ENCODE measurements around the gene BCL2.
"Not testable (repeated sequence)": the region's sequence is repeated elsewhere in the genome, so short reads cannot be mapped to it uniquely, and the experiment has no call there.

The BCL2 gene

DNA sequence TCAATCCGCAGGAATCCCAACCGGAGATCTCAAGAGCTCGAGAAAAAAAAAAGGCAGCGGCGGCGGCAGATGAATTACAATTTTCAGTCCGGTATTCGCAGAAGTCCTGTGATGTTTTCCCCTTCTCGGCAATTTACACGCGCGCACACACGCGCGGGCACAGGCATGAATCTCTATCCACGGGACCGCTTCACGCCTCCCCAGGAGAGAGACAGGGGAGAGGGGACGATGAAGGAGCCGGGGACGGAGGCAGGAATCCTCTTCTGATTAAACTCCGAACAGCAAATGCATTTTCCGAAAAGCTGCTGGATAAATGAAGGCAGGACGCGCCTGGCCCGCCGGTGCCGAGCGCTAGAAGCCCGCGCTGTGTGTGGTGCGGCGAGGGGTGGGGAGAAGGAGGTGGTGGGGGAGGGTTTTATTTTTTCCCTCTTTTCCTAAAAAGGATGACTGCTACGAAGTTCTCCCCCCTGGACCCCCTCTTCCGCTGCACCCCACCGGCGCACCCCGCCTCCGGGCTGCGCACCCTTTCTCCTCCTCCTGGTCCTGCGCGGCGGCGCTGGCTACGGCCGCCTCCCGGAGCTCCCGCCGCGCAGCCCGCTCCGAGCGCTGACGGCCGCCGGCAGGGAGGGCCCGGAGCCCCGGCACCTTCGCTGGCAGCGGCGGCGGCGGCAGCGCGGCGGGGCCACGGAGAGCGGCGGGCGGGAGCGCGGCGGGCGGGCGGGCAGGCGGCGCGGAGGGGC is at the start of gene BCL2:
TSS of gene BCL2 (minus strand) at position 387 of the 740 bp plus-strand sequence.
- peak in 1 of 2 donors; percentile 27 for DNase-seq (ENCODE audit: low read depth in 2 of 2)

DNA sequence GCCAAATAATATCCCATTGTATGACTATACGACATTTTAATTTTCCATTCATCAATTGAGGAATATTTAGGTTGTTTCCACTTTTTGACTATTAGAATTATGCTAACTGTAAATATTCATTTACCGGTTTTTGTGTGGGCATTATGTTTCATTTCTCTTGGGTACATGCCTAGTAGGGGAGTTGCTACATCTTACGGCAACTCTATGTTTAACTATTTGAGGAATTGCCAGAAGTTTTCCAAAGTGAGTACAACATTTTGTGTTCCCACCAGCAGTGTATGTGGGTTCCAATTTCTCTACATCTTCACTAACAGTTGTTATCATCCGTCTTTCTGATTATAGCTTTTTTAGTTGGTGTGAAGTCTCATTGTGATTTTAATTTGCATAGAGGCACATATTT is 49.0 kb upstream of the BCL2 start:
- DNase-seq (ENCODE audit: low read depth in 2 of 2) = no peak

DNA sequence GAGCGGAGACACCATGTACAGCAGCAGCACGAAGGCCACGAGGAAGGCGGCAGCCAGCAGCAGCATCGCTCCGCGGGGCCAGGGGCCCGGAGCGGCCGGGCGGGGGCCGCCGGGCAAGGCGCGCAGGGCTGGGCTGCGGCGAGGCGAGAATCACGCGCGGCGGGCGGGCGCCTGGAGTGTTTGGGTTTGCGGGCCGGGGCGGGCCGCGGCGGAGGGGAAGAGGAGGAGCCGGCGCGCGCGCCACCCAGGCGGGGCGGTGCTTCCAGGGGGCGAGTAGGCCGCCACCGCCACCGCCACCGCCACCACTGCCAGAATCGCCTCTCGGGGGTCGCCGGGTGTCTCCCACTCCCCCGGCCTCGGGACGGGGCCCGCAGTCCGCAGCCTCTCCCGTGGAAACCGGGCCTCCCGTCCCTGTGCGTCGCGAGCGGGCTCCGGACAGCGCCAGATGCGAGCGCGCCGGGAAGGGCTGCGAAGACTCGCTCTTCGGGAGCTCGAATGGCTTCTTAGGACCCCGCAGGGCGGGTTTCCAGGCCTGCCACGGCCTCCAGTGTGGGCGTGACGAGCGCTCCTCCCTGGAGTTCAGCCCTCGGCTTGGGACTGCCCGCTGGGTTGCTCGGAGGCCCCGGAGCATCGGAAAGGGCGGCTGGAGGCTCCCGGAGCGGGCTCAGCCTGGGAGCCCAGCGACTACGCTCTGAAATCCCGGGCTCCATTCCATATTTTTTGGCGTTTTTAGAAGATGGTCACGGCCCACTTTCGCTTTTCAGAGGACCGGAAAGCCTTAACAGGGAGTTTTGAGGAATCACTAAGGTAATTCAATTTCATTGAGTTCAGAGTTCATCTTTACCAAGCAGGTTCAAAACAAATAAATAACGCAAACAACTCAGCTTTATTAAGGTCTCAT is 47.7 kb upstream of the BCL2 start, which contains the start of gene KDSR:
TSS of gene KDSR (minus strand) at position 154 of the 901 bp plus-strand sequence. CDS start at position 66, 88 bp downstream.
- DNase-seq (ENCODE audit: low read depth in 2 of 2) = peak in 1 of 2 donors; percentile 68

DNA sequence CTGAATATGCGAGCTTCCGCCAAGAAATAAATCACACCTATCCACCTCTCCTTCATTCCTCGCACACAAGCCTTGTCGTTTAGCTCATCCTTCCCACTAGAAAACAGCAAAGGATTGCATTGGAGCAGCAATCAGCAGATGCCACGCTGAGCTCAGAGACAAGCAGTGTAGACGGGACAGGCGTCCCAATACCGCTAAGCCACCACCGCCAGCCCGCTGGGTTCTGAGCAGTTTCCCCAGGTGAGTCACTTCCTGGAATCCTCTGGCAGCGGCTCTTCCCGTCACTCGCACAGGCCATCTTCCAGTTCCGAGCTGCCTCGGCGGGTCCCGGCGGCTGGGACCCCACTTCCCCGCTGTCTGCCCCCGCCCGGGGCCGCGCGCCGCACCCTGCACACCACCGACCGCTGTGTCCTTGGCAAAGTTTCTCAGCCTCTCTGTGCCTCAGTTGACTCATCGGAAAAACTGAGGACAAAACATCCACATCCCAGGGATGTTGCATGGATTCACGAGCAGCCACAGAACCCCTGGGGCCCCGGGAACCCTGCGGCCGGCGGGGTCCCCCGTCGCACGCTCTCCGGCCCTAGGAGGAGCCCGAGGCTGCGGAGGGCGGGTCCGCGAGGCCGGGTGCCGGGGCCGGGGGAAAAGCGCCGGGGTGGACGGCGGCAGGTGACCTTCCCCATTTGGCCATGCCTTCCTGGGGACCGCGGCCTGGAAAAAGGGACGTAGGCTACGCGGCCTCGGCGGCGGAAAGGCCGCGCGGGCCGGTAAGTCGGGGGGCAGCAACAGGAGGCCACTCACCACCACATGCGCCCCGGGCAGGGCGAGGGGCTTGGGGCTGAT is 46.9 kb upstream of the BCL2 start:
- peak in 1 of 2 donors; percentile 37 for DNase-seq (ENCODE audit: low read depth in 2 of 2)

DNA sequence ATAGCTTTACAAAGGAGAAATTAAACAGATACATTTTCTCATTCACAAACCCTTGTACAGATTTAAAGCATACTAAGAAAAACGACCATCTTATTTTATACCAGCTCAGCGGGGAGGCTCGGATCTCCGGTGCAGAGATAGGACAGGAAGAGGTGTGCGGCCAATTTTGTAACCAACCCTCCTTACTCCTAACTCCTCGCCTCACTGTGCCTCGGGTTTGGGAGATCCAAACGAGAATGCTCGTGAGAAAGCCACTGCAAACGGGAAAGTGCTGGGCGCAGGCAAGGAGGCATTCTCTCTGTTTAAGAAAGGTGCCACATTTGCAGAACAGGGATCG is 46.3 kb upstream of the BCL2 start:
- DNase-seq (ENCODE audit: low read depth in 2 of 2) = no peak

DNA sequence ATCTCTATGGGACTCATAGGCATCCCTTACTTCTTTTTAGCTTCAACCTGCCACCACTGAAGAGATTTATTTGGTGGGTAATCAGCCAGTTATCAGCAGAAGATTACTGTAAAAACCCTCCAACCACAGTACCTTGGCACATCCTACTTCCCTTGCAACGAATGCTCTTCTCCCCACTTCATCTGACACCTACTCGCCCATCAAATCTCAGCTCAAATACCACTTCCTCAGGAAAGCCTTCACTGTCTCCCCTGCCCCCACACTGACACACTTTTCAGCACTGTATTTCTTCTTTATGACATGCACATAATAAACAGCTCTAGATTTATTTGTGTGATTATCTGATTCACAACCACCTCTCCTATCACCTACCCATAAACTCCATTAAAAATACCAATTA is 44.4 kb upstream of the BCL2 start:
- no peak for DNase-seq (ENCODE audit: low read depth in 2 of 2)

DNA sequence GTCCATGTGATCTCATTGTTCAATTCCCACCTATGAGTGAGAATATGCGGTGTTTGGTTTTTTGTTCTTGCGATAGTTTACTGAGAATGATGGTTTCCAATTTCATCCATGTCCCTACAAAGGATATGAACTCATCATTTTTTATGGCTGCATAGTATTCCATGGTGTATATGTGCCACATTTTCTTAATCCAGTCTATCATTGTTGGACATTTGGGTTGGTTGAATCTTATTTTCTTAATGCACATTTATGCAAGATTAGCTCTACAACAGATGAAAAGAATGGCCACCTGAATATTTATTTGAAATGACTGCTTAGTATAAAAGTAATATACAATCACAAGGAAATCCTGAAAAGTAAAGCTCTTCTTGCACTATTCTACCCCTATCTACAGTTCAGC is 43.9 kb upstream of the BCL2 start:
- not testable (repeated sequence) for DNase-seq (ENCODE audit: low read depth in 2 of 2)

DNA sequence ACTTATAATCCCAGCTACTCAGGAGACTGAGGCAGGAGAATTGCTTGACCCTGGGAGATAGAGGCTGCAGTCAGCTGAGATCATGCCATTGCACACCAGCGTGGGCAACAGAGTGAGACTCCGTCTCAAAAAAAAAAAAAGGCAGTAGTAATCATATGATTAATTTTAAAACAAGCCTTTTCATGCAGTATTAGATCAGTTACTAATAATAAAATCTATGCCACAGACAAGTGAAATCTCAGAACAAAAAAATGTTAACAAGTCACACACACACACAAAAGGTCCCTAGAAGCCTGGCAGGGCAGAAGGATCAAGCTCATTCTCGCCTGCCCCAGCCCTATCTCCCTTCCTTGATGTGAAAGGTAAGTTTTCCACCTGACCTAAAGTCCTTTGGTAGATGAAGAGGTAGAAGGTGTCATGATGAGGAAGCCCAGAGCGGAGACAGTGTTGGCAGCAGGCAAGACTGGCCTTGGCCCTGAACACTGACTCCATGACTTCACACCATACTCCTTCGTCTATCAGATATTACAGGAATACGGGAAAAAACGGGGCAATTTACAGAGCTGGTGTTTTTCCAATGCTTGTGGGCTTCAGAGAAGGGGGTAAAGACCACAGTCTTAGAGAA is 36.8 kb upstream of the BCL2 start:
- no peak for DNase-seq (ENCODE audit: low read depth in 2 of 2)

DNA sequence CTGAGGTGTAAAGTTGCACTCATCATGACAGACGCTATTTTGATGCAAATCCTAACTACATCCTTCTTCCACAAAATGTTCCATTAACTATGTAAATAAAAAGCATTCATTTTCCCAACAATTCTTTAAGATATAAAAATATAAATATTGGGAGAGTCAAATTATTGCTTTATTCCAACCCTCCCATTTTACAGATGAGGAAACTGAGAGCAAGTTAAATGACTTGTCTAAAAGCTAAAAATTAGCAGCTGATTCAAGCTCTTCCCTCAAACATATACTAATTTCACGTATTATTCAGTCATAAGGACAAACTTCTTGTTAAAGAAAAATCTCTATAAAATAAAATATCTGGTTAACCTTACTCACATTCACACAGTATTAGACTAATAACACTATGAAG is 30.7 kb upstream of the BCL2 start:
- DNase-seq (ENCODE audit: low read depth in 2 of 2) = no peak

DNA sequence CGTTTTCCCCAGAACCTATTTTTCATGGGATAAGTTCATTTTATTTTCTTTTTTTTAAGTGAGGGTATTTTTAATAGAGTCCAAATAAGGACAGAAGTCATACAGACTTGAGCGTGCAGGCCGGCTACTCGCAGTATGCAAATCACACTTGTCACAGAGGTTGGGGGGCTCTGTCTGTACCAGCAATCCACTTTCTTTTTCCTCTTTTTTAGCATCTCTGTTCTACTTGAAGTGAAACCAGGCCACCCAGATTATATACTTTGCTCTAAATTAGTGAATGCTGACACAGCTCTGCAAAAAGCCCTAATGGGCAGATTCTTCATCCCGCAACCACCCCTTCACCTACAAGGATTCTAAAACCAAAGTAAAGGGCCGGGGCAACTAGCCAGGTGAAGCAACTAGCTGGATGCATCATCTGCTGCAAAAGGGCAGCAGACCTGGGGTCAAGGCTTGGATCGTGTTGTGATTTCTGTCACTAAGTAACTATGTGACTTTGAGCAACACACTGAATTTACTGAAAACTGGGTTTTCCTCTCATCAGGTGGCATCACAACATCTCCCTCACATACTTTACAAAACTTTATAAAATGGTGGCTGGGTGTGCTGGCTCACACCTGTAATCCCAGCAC is 29.1 kb upstream of the BCL2 start:
- DNase-seq (ENCODE audit: low read depth in 2 of 2) = no peak

DNA sequence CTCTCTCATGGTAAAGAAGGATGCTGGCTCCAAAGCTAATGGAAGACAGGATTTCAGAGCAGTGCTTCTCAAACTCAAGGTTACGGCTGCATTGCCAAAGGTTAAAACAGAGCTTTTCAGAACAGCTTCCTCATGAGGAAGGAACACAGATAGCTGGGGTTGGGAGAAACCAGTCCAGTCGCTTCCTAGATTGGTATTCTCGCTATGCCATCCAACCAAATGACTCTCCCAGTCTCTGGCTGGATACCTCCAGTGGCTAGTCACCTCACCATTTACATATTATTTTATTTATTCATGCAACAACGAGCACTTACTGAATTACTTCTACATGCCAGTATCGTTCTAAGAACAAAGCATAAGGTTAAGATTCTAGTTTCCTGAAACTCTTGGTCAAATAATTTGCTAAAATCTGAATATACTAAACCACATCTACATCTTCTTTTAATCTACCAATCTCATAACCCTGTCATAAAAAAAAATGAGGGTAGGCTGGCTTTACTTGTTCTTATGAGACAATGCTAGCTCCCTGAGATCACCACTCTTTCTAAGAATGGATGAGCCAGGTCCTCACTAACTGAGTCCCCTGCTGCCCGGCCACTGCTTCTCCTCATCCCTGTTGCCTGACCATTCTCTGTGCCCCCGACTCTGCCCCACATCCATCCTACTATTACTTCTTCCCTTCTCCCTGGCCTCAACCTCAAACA is 27.1 kb upstream of the BCL2 start:
- no peak for DNase-seq (ENCODE audit: low read depth in 2 of 2)

DNA sequence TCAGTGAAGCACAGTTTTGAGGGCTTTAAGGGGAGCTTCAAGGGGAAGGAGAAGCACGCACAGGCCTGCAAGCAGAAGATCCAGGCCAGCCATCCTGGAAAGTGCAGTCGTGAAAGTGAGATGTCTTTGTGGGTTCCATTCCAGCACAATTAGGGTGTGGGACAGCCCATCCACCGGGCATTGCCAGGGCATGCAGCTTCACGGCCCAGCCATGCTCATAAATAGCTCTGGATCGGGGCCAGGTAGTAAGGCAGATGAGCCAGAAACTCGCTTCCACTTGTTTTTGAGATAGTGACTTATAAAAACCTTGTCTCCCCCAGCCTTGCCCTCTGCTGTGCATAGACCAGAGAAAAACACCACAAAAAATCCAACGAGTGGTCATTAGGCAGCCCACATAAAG is 26.5 kb upstream of the BCL2 start:
- no peak for DNase-seq (ENCODE audit: low read depth in 2 of 2)

DNA sequence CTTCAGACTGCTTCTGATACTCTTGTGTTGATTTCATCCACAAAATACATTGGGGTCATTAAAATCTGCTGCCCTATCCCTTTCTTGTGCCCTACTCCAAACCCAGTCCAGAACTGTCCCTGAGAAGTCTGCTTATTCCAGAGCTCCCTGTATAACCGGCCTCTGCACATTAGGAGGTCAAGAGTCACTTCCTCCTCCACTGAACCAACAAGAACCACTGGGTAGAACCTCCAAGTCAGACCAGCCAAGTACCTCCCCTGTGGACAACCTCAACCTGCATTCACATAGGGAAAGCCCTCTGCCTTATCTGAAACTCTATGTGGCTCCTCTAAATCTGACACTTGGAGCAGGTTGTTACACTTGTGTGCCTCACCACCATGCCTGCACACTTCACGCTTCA is 25.3 kb upstream of the BCL2 start:
- no peak for DNase-seq (ENCODE audit: low read depth in 2 of 2)

DNA sequence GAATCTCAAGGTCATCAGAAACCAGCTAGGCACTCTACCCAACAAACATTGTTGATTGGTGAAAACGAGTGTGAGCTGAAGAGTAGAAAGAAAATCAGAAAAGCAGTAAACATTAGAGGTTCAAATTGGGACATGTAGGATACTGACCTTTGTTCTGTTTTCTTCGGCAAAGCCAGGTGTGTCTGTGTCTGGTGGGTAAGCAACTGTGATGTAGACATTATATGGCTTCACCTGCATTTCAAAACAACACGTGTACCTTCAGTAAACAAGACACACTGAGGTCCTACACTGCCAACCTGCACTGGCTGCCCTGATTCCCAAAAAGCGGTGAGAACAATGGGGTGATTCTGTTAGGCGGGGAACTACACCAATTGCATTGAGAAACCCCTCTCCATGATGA is 24.7 kb upstream of the BCL2 start:
- no peak for DNase-seq (ENCODE audit: low read depth in 2 of 2)

DNA sequence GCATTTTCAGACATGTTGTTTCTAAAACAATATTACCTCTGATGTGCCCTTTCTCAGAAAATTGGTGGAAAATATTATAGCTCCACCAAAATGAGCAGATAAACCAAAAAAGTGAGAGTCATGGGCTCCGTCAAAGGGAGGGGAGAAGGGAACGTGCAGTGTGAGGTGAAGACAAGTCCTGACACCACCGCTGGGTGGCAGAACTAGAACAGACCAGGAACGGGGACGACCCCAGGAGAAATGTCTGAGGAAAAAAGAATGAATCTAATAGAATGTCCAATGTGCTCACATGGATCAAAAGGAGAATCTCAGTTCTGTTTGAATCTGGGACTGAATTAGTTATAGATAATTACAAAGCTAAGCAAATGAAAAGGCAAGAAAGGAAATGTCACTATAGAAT is 22.6 kb upstream of the BCL2 start:
- DNase-seq (ENCODE audit: low read depth in 2 of 2) = no peak

DNA sequence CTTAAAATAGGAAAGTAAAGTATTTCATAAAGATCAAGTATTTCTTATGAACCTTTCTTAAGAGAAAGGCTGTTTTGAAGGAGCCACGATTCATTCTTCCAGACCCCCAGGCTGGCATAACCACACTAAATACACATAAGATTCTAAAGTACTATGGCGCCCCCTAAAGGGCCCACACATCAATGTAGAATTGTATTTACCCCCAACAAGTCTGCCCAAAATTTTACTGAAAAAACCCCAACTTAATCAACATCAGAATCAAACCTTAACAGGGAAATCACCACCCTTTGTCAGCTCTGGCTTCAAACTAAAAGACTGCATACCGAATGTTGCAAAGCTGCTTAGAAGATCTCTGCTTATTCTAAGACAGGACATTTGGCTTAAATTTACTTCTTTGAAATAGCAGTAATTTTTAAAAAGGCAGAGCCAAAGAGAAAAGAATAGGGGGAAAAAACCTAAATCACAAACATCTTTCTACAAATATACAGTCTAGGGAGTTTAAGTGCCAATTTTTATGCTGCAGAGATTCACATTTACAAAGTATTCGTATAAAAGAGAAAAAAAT is 20.4 kb upstream of the BCL2 start:
- no peak for DNase-seq (ENCODE audit: low read depth in 2 of 2)

DNA sequence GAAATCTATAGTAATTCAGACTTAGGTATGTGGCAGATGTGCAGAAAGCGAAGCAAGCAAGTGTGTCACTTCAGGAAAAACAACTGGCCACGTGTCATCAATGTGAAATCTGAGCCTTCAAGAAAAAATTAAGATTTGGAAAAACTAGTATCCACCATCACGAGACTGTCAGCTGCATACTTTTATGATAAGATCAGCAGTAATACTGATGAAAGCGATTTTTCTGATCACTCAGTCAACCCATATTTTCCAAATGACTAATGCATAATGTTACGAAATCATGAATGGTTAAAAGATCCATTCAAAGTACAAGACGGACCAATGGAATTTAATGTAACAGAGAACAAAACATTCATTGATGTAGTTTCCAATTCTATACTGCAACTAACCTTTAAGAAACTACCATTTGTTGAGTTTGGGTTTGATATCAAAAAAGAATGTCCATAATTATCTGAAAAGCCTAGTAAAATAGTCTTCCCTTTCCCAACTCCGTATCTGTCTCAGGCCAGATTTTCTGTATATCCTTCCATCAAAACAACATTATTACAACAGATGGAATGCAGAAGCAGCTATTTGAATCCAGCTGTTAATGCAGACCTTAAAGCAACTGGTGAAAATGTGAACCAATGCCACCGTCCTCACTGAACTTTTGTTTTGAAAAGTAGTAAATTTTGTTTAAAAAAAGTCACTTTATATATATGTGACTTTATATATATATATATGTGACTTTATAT is 17.0 kb upstream of the BCL2 start:
- no peak for DNase-seq (ENCODE audit: low read depth in 2 of 2)

DNA sequence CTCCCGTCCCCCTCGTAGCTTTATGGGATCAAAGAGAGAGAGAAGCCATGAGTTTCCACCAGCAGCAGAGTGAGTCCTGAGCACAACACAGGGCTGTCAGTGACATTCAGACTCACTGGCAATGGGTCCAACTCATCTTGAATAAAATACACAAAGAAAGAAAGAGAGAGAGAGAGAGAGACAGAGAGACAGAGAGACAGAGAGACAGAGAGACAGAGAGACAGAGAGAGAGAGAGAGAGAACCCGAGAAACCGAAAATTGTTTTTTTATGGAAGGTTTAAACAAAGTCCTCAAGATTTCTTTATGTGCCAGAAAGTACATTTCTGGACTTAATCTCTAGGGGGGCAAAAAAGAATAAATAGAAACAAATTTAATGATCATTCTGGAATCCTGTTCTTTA is 11.5 kb upstream of the BCL2 start:
- no peak for DNase-seq (ENCODE audit: low read depth in 2 of 2)

DNA sequence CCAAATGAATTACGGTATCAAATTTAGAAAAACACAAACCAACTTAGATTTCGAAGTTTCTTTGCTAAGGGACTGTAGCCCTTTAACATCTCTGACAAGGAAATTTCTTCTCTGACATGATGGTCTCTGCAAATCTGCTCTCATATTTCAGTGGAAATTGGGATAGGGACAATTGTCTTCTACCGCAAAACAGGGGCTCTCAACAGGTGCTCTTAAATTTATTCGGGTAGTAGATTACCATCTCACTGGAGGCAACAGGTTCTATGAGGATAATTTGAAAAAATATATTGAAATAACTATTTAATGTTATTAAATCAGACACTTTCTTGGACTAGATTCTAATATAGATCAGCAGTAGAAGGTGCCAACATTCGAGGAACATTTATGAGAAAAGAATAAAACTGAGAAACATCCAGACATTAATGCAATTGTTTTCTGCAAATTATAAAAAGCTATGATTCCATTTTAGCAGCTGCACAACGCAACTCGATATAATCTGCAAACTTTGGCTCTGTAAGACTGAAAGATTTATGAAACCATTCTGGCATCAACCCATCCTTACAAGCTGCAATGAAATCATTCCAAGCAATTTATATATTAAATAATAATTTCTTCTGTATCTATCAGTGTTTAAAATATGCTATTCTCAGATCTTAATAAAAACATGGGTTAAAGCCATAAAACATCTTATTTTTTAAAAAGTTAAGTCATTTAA is 10.0 kb upstream of the BCL2 start:
- DNase-seq (ENCODE audit: low read depth in 2 of 2) = no peak
